Measurements from ENCODE around the gene RABGGTA.

DNA sequence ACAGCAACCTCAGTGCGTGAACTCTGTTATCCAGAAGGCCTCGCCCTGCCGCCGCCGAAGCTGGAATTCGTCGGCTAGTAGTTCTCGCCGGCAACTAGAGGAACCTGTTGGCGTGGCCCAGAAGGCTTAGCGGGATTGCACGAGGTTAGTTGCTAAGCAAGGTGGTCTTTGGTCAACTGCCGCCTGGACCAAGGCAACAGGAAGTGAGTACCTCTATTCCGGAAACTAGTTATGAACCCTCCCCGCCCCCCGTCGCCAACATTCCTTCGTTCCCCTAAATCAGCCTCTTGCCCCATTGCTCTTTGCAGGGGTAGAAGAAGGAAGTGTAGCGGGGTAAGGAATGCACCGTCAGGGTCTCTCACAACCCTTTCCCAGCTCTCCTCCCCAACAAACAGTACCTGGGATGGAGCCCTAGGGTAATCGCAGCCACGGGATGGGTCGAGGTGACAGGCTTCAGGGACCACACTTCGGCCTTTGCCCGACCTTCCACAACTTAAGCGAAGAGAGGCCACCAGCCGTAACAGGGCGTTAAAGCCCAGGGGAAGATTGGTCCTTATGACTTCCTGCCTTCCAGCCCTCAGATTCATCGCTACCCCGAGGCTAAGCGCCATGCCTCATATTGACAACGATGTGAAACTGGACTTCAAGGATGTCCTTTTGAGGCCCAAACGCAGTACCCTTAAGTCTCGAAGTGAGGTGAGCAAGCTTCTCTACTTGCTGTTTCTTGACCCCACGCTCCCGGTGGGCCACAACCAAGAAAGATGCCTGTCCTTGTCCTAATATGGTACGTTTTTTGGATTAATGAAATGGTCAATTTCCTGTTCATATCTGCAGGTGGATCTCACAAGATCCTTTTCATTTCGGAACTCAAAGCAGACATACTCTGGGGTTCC is 38.5 kb downstream of the RABGGTA start, which contains the start of gene GMPR2:
- TF ChIP-seq, protein P1, sequence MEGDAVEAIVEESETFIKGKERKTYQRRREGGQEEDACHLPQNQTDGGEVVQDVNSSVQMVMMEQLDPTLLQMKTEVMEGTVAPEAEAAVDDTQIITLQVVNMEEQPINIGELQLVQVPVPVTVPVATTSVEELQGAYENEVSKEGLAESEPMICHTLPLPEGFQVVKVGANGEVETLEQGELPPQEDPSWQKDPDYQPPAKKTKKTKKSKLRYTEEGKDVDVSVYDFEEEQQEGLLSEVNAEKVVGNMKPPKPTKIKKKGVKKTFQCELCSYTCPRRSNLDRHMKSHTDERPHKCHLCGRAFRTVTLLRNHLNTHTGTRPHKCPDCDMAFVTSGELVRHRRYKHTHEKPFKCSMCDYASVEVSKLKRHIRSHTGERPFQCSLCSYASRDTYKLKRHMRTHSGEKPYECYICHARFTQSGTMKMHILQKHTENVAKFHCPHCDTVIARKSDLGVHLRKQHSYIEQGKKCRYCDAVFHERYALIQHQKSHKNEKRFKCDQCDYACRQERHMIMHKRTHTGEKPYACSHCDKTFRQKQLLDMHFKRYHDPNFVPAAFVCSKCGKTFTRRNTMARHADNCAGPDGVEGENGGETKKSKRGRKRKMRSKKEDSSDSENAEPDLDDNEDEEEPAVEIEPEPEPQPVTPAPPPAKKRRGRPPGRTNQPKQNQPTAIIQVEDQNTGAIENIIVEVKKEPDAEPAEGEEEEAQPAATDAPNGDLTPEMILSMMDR (IDR thresholded peaks at IDR 0.05) = no peak
- no peak for TF ChIP-seq EP300 (IDR thresholded peaks at IDR 0.05)
